GM21526 (cell line): ENCODE results near the gene CPLX3.
"Not testable (repeated sequence)": the region's sequence is repeated elsewhere in the genome, so short reads cannot be mapped to it uniquely, and the experiment has no call there.

ENCODE experiments used
- ATAC-seq: cut with Tn5 transposase; IDR thresholded peaks from one replicate; pipeline ENCODE4 v1.9.1; 2021; ENCODE audit warnings: moderate library complexity; ENCODE audit not compliant: unreplicated experiment, low FRiP score

CPLX3 gene

GRCh38 chr15:74826364-74826819 is at the start of gene CPLX3:
CPLX3 (plus strand) TSS chr15:74826627; CDS start chr15:74826704, 77 bp downstream.
- ATAC-seq, result no peak

- ATAC-seq, result peak; percentile 33
Measured at GRCh38 chr15:74776821-74777768, 49.3 kb upstream of the CPLX3 start.

- no peak for ATAC-seq
Measured at GRCh38 chr15:74777769-74778598, 48.4 kb upstream of the CPLX3 start.

- no peak for ATAC-seq
Measured at GRCh38 chr15:74778599-74778970, 47.8 kb upstream of the CPLX3 start.

- no peak for ATAC-seq
Measured at GRCh38 chr15:74779162-74779648, 47.2 kb upstream of the CPLX3 start.

GRCh38 chr15:74780523-74781430 is 45.6 kb upstream of the CPLX3 start:
- no peak for ATAC-seq

- ATAC-seq, result peak; percentile 34
Measured at GRCh38 chr15:74781431-74782258, 44.8 kb upstream of the CPLX3 start, which contains the start of gene CSK. CSK (plus strand) TSS chr15:74782080; CDS start chr15:74798298, 16,218 bp downstream.

- peak; percentile 2 for ATAC-seq
Measured at GRCh38 chr15:74782259-74783071, 44.0 kb upstream of the CPLX3 start.

- ATAC-seq, result no peak
Measured at GRCh38 chr15:74783072-74783807, 43.2 kb upstream of the CPLX3 start.

GRCh38 chr15:74783808-74784175 is 42.6 kb upstream of the CPLX3 start:
- ATAC-seq, result no peak

GRCh38 chr15:74784426-74785193 is 41.8 kb upstream of the CPLX3 start:
- no peak for ATAC-seq

GRCh38 chr15:74785194-74786032 is 41.0 kb upstream of the CPLX3 start:
- ATAC-seq, result no peak

GRCh38 chr15:74786081-74786480 is 40.3 kb upstream of the CPLX3 start:
- not testable (repeated sequence) for ATAC-seq

- no peak for ATAC-seq
Measured at GRCh38 chr15:74786551-74787165, 39.8 kb upstream of the CPLX3 start.

- peak; percentile 38 for ATAC-seq
Measured at GRCh38 chr15:74787251-74788041, 39.0 kb upstream of the CPLX3 start.
